ENCODE measurements around the gene CACNG8. TPM values are rescaled to one million over a fixed set of nuclear protein-coding genes. Genes with fewer than 3 reads are reported as not detected.

The CACNG8 gene
- total RNA-seq, 1 experiment from 2014 or later, result 17.7 TPM

DNA sequence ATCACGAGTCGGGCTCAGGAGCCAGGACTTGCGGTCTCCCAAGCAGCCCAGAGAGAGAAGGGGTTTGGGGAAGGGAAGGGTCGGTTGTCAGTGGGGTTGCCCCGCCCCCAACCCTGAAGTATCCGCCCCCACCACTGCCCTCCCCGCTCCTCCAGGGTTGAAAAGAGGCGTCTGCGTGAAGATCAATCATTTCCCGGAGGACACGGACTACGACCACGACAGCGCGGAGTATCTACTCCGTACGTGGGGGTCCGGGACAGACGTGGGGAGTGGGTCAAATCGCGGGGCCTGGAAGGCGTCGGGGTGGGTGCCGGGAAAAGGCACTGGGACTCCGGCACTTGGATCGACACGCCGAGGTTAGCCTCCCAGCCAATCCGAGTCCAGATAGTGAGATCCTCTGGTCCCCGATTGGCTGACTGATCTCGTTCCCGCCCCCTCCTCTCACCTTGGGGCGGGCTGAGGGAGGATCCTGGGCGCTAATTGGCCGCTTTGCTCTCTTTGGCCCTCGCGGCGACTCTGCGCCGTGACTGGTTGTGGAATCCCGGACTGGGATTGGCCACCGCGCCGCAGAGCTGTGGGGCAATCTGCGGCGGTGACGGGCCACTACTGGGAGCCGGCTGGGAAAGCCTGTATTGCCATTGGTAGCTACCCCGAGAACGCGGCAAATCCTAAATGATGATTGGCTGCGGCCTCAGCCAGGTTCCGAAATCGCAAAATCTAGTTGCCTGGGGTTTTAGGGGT is 15.4 kb downstream of the CACNG8 start:
- peak overlapping the region; percentile 90 for H3K27ac ChIP-seq (ENCODE audit: low read length)
- peak; percentile 52 for ATAC-seq
- no peaks in the 10 kb centered on the region for H3K9me3 ChIP-seq (ENCODE audit: control insufficient read depth, insufficient read depth, low read depth, low read length)
- intact Hi-C loops (cut with micrococcal nuclease; ENCODE audit: unreplicated experiment) (loop anchor here (2.0 kb wide), 1 partner anchor 69 kb away; the partner anchor contains the start of gene CACNG7), in situ Hi-C loops (cut with HindIII; ENCODE audit: low pct_unique_long_range_greater_than_20kb, low sequenced_read_pairs) (no loop called here)
- H3K27me3 ChIP-seq (ENCODE audit: control insufficient read depth, insufficient read depth, low read length), result no peaks in the 10 kb centered on the region
- H3K4me3 ChIP-seq (ENCODE audit: low read depth in 2 of 2, low read length in 2 of 2), result peak overlapping the region; percentile 54 to 79
- peak; percentile 97 for DNase-seq (ENCODE audit: low read depth, low spot score)
- ChIA-PET POLR2A (interaction anchor here (0.7 kb wide), 1 partner anchor 46 kb away, joined by 13 read pairs; no protein-coding TSS in a partner anchor), CTCF (no interaction called here)
- TF ChIP-seq, protein P1, sequence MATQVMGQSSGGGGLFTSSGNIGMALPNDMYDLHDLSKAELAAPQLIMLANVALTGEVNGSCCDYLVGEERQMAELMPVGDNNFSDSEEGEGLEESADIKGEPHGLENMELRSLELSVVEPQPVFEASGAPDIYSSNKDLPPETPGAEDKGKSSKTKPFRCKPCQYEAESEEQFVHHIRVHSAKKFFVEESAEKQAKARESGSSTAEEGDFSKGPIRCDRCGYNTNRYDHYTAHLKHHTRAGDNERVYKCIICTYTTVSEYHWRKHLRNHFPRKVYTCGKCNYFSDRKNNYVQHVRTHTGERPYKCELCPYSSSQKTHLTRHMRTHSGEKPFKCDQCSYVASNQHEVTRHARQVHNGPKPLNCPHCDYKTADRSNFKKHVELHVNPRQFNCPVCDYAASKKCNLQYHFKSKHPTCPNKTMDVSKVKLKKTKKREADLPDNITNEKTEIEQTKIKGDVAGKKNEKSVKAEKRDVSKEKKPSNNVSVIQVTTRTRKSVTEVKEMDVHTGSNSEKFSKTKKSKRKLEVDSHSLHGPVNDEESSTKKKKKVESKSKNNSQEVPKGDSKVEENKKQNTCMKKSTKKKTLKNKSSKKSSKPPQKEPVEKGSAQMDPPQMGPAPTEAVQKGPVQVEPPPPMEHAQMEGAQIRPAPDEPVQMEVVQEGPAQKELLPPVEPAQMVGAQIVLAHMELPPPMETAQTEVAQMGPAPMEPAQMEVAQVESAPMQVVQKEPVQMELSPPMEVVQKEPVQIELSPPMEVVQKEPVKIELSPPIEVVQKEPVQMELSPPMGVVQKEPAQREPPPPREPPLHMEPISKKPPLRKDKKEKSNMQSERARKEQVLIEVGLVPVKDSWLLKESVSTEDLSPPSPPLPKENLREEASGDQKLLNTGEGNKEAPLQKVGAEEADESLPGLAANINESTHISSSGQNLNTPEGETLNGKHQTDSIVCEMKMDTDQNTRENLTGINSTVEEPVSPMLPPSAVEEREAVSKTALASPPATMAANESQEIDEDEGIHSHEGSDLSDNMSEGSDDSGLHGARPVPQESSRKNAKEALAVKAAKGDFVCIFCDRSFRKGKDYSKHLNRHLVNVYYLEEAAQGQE (IDR thresholded peaks at IDR 0.05; ENCODE audit: insufficient read depth in 1 of 2, low read depth in 2 of 2, low read length in 1 of 2), result no peak
- peak; percentile 84 for TF ChIP-seq POLR2AphosphoS5 (IDR thresholded peaks at IDR 0.05; ENCODE audit: low read depth, low read length)
- no peak for TF ChIP-seq TCF7L2 (IDR thresholded peaks at IDR 0.05; ENCODE audit: low read depth, low read length)
- no peak for TF ChIP-seq CTCF (IDR thresholded peaks at IDR 0.05)
- TF ChIP-seq SIN3A (IDR thresholded peaks at IDR 0.05; ENCODE audit: borderline replicate concordance, insufficient read depth, low read depth, low read length), result no peak
- peaks cover 11% of the 10 kb centered on the region for H3K4me1 ChIP-seq (ENCODE audit: control insufficient read depth, insufficient read depth, low read length)
- no peaks in the 10 kb centered on the region for H3K36me3 ChIP-seq (ENCODE audit: control insufficient read depth, insufficient read depth, low read length)
- BruUV-seq (replicated peaks), result no TSS peak

- no peak for ATAC-seq
- no TSS peak for BruUV-seq (replicated peaks)
- in situ Hi-C loops (cut with HindIII; ENCODE audit: low pct_unique_long_range_greater_than_20kb, low sequenced_read_pairs), result no loop called here
- Histone ChIP-seq H3K9me3 (ENCODE audit: control insufficient read depth, insufficient read depth, low read depth, low read length) (no peaks in the 10 kb centered on the region), H3K4me1 (ENCODE audit: control insufficient read depth, insufficient read depth, low read length) (peaks cover 21% of the 10 kb centered on the region), H3K4me3 (ENCODE audit: low read depth in 2 of 2, low read length in 2 of 2) (peak overlapping the region; percentile 54 to 79), H3K27me3 (ENCODE audit: control insufficient read depth, insufficient read depth, low read length) (no peaks in the 10 kb centered on the region), H3K36me3 (ENCODE audit: control insufficient read depth, insufficient read depth, low read length) (no peaks in the 10 kb centered on the region), H3K27ac (ENCODE audit: low read length) (peak overlapping the region; percentile 90)
- TF ChIP-seq CTCF (IDR thresholded peaks at IDR 0.05), result no peak
- TF ChIP-seq TCF7L2 (IDR thresholded peaks at IDR 0.05; ENCODE audit: low read depth, low read length), result 0 out of 2 replicates have a peak, but pooled peaks have one; percentile 13
- TF ChIP-seq POLR2AphosphoS5 (IDR thresholded peaks at IDR 0.05; ENCODE audit: low read depth, low read length), result peak; percentile 68
- TF ChIP-seq, protein P1 (IDR thresholded peaks at IDR 0.05; ENCODE audit: insufficient read depth in 1 of 2, low read depth in 2 of 2, low read length in 1 of 2), result no peak
- TF ChIP-seq SIN3A (IDR thresholded peaks at IDR 0.05; ENCODE audit: borderline replicate concordance, insufficient read depth, low read depth, low read length), result 0 out of 2 replicates have a peak, but pooled peaks have one; percentile 22
- CTCF ChIA-PET, result no interaction called here
- POLR2A ChIA-PET, result interaction anchor here (0.6 kb wide), 1 partner anchor 99 kb away, joined by 12 read pairs; no protein-coding TSS in a partner anchor
- DNase-seq (ENCODE audit: low read depth, low spot score), result no peak
- intact Hi-C loops (cut with micrococcal nuclease; ENCODE audit: unreplicated experiment), result loop anchor here (2.0 kb wide), 1 partner anchor 70 kb away; the partner anchor contains the start of gene CACNG7
Measured at GRCh38 chr19:53978975-53979801, 16.5 kb downstream of the CACNG8 start.

Measured in Panc1 (cell line).